ENCODE measurements around the gene UCK2.

GRCh38 chr1:165807613-165808012 is 19.8 kb upstream of the UCK2 start:
- no peak for TF ChIP-seq EZH2 (optimal IDR thresholded peaks at IDR 0.05; ENCODE audit: low read depth, low read length)
- TF ChIP-seq, protein P1, sequence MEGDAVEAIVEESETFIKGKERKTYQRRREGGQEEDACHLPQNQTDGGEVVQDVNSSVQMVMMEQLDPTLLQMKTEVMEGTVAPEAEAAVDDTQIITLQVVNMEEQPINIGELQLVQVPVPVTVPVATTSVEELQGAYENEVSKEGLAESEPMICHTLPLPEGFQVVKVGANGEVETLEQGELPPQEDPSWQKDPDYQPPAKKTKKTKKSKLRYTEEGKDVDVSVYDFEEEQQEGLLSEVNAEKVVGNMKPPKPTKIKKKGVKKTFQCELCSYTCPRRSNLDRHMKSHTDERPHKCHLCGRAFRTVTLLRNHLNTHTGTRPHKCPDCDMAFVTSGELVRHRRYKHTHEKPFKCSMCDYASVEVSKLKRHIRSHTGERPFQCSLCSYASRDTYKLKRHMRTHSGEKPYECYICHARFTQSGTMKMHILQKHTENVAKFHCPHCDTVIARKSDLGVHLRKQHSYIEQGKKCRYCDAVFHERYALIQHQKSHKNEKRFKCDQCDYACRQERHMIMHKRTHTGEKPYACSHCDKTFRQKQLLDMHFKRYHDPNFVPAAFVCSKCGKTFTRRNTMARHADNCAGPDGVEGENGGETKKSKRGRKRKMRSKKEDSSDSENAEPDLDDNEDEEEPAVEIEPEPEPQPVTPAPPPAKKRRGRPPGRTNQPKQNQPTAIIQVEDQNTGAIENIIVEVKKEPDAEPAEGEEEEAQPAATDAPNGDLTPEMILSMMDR (IDR thresholded peaks at IDR 0.05; ENCODE audit: low read length): no peak
- TF ChIP-seq EZH2phosphoT487 (IDR thresholded peaks at IDR 0.05; ENCODE audit: low read length): no peak

All from MM.1S (cell line).